ENCODE data around the gene PSMC3.

Gene PSMC3

DNA sequence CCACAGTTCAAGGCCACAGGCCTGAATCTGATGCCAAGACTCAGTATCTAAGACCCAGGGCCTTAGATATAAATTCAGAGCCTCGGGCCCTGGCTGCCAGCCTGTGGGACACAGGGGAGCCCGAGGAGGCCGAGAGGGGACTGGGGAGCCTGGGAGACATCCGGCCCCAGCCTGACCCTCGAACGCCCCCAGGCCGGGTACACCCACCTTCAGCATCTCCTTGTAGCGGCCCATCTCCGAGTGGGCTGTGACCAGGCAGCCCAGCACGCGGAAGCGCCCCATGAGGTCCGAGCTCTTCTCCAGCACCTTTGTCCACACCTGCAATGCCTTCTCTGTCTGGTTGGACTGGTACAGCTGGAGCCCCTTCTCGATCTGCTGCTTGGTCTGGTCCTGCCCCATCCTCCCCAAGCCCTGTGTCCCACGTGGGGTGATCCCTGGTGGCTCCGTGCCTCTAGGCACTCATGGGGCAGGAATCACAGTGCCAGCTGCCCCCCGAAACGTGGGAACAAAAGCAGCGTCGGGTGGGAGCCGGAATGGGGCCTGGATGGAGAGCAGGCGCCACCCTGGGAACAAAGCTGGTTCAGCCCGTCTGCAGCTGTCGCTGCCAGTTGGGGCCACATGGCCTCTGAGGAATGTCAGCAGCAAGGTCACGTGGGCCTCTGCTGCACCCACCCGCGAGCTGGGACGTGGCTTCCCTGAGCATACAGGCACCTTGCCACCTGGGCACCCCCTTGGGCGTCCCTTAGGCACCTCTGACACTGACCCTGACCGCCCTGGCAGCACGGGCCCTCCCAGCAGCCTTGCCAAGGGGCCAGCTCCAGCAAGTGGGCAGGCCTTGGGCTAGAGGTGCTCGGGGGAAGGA lies 22.6 kb upstream of the PSMC3 start, which contains the start of gene RAPSN:
RAPSN (minus strand) TSS at position 571 of the 862 bp plus-strand sequence; CDS start at position 399, 172 bp downstream.
- H3K9me3 Mint-ChIP-seq, result no peaks in the 10 kb centered on the region
- no peaks in the 10 kb centered on the region for H3K4me1 Mint-ChIP-seq
- no peak within 1 kb of the TSS for H3K4me3 Mint-ChIP-seq
- H3K27me3 Mint-ChIP-seq, result no peaks in the 10 kb centered on the region
- H3K36me3 Mint-ChIP-seq, result no peaks in the 10 kb centered on the region
- no peak within 1 kb of the TSS for H3K27ac Mint-ChIP-seq

DNA sequence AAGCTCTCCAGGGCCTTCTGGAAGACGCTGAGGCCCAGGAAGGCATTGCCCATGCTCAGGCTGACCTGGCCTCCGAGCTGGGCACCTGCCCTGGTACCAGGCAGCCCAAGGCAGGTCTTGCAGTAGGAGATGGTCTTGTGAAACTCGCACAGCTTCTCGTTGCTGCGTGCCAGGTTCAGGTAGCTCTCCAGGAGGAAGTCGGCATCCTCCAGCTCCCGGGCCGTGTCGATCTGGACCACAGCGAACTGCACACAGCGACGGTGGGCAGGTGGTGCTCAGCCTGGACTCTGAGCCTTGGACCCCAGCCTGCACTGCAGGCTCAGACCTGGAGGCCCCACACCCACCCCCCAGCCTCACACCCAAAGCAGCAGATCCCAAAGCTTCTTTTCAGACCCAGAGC lies 21.7 kb upstream of the PSMC3 start:
- Mint-ChIP-seq H3K4me3 (no peak overlapping the region), H3K27me3 (no peaks in the 10 kb centered on the region), H3K27ac (no peak overlapping the region), H3K36me3 (no peaks in the 10 kb centered on the region), H3K9me3 (no peaks in the 10 kb centered on the region), H3K4me1 (no peaks in the 10 kb centered on the region)

DNA sequence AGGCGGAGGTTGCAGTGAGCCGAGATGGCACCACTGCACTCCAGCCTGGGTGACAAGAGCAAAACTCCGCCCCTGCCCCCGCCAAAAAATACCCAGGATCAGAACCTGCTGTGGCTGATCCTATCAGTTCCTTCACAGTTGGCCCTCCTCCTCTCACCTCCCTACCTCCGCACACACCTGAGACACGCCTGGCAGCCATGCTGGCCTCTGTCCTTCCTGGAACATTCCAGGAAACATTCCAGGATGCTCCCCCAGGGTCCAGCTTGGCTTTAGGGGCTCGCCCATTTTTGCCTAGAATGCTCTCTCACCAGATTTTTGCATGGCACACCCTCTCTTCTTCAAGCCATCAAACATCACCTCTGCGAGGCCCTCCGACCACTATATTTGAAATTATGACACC lies 20.6 kb upstream of the PSMC3 start:
- Mint-ChIP-seq H3K27me3 (no peaks in the 10 kb centered on the region), H3K27ac (no peak overlapping the region), H3K4me1 (no peaks in the 10 kb centered on the region), H3K4me3 (no peak overlapping the region), H3K36me3 (no peaks in the 10 kb centered on the region), H3K9me3 (no peaks in the 10 kb centered on the region)

DNA sequence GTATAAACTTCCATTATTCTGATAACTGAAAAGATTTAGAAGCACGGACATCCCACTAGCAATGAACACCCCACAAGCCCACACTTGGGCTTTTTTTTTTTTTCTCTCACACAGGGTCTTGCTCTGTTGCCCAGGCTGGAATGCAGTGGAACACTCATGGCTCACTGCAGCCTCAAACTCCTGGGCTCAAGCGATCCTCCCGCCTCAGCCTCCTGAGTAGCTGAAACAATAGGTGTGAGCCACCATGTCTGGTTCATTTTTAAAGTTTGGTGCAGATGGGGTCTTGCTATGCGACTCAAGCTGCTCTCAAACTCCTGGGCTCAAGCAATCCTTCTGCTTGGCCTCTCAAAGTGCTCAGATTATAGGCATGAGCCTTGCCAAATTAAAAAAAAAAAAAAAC lies 19.6 kb upstream of the PSMC3 start:
- Mint-ChIP-seq H3K36me3 (no peaks in the 10 kb centered on the region), H3K4me1 (no peaks in the 10 kb centered on the region), H3K27ac (no peak overlapping the region), H3K4me3 (no peak overlapping the region), H3K9me3 (no peaks in the 10 kb centered on the region), H3K27me3 (no peaks in the 10 kb centered on the region)

DNA sequence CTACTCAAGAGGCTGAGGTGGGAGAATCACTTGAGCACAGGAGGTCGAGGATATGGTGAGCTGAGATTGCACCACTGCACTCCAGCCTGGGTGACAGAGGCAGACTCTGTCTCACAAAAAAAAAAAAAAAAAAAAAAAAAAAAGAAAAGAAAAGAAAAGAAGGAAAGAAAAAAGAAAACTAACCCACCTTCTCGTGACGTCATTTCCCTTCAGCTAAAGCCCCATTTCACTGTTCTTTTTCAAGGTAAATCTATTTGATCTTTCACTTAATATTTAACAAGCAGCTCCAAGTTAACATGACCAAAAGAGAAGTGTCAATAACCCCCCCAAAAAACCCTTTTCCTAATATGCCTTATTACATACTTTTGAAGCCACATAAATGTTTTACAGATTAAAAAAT lies 17.6 kb upstream of the PSMC3 start:
- H3K27me3 Mint-ChIP-seq, result no peaks in the 10 kb centered on the region
- no peaks in the 10 kb centered on the region for H3K9me3 Mint-ChIP-seq
- H3K4me3 Mint-ChIP-seq, result no peak overlapping the region
- no peak overlapping the region for H3K27ac Mint-ChIP-seq
- no peaks in the 10 kb centered on the region for H3K36me3 Mint-ChIP-seq
- no peaks in the 10 kb centered on the region for H3K4me1 Mint-ChIP-seq

DNA sequence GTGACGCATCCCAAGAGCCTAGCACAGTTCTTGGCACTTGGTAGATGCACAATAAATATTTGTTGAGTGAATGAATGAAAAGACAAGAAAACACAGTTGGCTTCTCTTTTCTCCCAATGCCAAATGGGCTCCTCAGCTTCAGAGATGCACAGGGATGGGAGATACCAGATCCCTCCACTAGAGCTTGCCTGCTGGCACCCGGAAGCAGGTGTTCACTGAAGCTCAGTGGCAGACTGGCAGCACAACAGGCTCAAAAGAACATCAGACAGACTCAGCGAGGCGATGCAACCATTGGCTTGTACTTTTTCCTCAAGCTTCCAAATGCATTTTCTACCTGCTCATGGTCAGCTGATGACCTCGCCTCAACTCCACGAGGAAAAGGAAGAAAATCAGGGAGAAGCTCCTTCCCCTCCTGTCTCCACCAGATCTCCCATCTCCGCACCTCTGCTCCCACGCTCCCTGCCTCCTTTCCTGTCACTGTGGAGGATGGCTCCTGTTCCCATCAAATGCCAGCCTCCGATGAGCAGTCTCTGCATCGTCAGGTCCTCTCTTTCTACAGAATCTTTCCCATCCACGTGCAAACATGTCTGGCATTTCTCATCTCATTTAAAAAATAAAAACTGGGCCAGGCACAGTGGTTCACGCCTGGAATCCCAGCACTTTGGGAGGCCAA lies 16.9 kb upstream of the PSMC3 start:
- Mint-ChIP-seq H3K4me1 (no peaks in the 10 kb centered on the region), H3K4me3 (no peak overlapping the region), H3K27ac (no peak overlapping the region), H3K27me3 (no peaks in the 10 kb centered on the region), H3K9me3 (no peaks in the 10 kb centered on the region), H3K36me3 (no peaks in the 10 kb centered on the region)

DNA sequence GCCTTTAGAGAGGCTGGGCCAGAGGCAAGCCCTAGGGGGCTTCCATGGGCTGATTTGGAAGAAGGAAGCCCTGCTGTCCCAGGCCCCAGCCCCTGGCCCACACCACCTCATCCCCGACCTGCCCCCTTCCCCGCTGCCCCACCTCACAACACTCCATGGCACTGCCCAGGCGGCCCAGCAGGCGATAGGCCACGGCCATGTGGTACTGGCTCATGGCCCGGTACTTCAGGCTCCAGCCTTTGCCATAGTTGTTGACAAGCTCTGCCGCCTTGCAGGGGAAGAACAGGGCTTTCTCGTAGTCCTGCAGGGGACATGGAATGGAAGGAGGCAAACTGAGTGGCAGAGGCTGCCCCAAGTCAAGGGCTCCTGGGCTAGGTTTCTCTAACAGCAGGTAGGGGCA lies 16.3 kb upstream of the PSMC3 start:
- H3K27me3 Mint-ChIP-seq, result no peaks in the 10 kb centered on the region
- H3K27ac Mint-ChIP-seq, result no peak overlapping the region
- no peak overlapping the region for H3K4me3 Mint-ChIP-seq
- no peaks in the 10 kb centered on the region for H3K36me3 Mint-ChIP-seq
- H3K9me3 Mint-ChIP-seq, result no peaks in the 10 kb centered on the region
- H3K4me1 Mint-ChIP-seq, result no peaks in the 10 kb centered on the region

DNA sequence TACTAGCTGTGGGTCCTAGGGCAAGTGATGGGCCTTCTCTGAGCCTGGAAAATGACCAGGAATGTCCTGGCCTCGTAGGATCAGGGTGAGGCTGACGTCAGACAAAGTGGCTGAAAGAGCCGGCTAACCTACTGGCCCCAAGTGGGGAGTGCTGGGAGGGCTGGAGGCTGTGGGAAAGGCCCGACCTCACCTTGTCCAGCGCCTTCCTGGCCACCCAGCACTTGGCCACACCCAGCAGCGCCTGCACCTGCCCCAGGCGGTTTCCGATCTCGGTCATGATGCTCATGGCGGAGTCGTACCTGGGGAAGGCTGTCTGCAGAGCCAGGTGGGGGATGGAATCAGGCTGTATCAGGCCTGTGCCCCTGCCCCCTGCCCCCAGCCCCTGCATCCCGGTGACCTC lies 15.2 kb upstream of the PSMC3 start:
- no peaks in the 10 kb centered on the region for H3K36me3 Mint-ChIP-seq
- H3K27ac Mint-ChIP-seq, result no peak overlapping the region
- H3K4me1 Mint-ChIP-seq, result no peaks in the 10 kb centered on the region
- no peak overlapping the region for H3K4me3 Mint-ChIP-seq
- no peaks in the 10 kb centered on the region for H3K27me3 Mint-ChIP-seq
- no peaks in the 10 kb centered on the region for H3K9me3 Mint-ChIP-seq

DNA sequence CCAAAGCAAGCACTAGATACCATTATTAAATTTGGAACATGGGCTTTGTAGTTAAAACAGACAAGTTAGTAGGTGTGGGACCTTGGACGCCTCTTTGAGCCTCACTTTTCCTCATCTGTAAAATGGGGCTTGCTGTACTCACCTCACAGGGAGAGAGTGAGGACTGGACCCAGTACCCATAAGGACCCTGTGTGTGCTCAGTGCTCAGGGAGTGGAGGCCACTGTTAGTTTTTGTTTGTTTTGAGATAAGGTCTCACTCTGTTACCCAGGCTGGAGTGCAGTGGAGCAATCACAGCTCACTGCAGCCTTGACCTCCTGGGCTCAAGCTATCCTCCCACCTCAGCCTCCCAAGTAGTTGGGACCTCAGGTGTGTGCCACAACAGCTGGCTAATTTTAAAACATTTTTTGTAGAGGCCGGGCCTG lies 13.8 kb upstream of the PSMC3 start:
- Mint-ChIP-seq H3K36me3 (no peaks in the 10 kb centered on the region), H3K4me3 (no peak overlapping the region)

DNA sequence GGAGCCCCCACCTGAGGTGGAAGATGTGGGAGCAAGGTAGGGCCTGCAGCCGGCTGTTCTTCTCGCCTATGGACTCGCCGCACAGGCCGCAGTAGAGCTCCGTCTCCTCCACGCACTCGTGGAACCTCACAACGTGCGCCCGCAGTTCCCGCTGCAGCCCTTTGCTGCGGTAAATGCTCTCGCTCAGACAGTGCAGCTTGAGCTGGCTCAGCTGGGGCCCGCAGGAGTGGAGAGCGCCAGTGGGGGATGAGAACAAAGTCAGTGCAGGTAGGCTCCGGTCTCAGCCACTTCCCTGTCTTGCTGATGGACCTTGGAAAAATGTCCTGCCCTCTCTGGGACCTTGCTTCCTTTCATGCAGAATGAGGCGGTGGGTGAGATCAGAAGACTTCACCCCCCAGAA lies 12.5 kb upstream of the PSMC3 start:
- H3K27me3 Mint-ChIP-seq, result no peaks in the 10 kb centered on the region

More for the DNA sequence above, 13.8 kb upstream of the PSMC3 start:
- Mint-ChIP-seq H3K9me3 (no peaks in the 10 kb centered on the region), H3K27ac (no peak overlapping the region), H3K4me1 (no peaks in the 10 kb centered on the region), H3K27me3 (no peaks in the 10 kb centered on the region)

DNA sequence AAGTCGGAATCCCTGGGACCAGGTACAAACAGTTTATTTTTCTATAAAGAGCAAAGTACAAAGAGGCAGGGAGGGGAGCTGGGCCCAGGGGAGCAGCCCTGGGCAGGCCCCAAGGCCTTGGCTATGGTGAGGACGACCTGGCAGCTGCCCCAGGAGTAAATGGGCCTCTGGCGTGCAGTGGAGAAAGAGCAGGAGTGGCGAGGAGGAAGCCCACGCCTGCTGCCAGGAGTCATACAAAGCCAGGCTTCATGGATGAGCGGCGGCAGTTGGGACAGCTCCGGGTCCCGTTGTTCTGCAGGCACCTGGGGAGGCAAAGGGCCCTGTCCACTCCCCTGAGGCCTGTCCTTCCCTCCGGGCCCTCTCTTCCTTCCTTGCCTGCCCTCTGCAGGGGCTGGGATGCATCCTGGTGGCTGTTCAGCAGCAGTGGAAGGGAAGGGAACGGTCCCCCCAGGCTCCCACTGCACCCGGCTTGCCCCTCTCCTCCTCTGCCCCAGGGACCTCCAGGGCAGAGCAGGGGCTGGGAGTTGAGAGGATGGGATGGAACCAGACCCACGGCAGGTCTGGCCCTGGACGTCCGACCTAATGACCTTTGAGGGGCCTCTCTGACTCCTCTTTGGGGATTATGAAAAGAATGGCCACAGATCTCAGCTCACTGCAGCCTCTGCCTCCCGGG lies 11.6 kb upstream of the PSMC3 start:
- Mint-ChIP-seq H3K4me3 (no peak overlapping the region), H3K36me3 (no peaks in the 10 kb centered on the region), H3K27ac (no peak overlapping the region), H3K9me3 (no peaks in the 10 kb centered on the region), H3K4me1 (no peaks in the 10 kb centered on the region), H3K27me3 (no peaks in the 10 kb centered on the region)

More for the DNA sequence above, 12.5 kb upstream of the PSMC3 start:
- Mint-ChIP-seq H3K4me1 (no peaks in the 10 kb centered on the region), H3K27ac (no peak overlapping the region), H3K36me3 (no peaks in the 10 kb centered on the region), H3K9me3 (no peaks in the 10 kb centered on the region), H3K4me3 (no peak overlapping the region)

DNA sequence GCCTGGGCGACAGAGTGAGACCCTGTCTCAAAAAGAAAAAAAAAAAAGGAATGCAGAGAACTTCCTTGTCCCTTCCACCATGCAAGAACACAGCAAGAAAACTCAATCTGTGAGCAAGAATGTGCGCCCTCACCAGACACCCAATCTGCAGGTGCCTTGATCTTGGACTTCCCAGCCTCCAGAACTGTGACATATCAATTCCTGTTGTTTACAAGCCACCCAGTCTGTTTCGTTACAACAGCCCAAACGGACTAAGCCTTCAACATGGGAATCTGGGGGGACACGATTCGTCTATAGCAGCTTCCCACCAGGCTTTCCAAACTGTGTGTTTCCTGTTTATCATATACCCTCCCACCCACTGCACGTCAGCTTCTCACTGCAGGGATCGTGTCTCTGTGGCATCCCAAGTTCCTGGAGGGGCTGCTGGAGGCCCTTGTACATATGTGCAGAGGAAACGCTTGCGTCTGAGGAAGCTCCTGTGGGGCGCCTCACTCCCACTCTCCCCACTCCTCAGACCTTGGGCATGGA lies 11.0 kb upstream of the PSMC3 start:
- H3K4me3 Mint-ChIP-seq, result no peak overlapping the region
- no peaks in the 10 kb centered on the region for H3K27me3 Mint-ChIP-seq
- H3K4me1 Mint-ChIP-seq, result no peaks in the 10 kb centered on the region
- H3K27ac Mint-ChIP-seq, result no peak overlapping the region
- no peaks in the 10 kb centered on the region for H3K36me3 Mint-ChIP-seq
- no peaks in the 10 kb centered on the region for H3K9me3 Mint-ChIP-seq

DNA sequence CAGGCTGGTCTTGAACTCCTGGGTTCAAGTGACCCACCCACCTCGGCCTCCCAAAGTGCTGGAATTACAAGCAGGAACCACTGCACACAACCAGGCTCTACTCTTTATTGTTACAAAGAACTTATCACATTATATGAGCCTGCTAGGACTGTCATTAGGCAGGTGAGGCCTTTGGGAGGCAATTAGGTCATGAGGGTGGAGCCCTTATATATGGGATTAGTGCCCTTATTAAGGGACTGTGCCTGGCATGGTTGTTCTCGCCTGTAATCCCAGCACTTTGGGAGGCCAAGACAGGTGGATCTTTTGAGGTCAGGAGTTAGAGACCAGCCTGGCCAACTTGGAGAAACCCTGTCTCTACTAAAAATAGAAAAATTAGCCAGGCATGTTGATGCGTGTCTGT lies 10.5 kb upstream of the PSMC3 start:
- no peaks in the 10 kb centered on the region for H3K4me1 Mint-ChIP-seq
- no peaks in the 10 kb centered on the region for H3K9me3 Mint-ChIP-seq
- H3K4me3 Mint-ChIP-seq, result no peak overlapping the region
- no peaks in the 10 kb centered on the region for H3K27me3 Mint-ChIP-seq
- no peaks in the 10 kb centered on the region for H3K36me3 Mint-ChIP-seq
- H3K27ac Mint-ChIP-seq, result no peak overlapping the region

DNA sequence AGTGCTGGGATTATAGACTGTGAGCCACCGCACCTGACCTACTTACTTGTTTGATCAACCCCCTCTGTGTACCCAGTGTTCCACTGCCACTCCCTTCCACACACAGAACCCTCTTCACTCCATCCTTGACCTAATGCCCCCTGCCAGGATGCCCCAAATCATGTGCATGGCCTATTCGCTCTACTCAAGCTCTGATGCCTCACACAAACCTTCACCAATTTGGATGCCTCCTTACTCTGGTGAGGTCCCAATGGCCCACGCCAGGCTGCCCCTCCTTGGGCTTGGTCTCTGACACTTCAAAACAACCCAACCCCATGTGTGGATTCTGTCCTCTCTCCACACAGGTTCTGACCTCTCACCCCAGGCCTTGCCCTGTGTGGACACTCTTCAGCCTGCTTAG lies 9.4 kb upstream of the PSMC3 start:
- Mint-ChIP-seq H3K4me3 (no peak overlapping the region), H3K36me3 (no peaks in the 10 kb centered on the region), H3K4me1 (no peaks in the 10 kb centered on the region), H3K9me3 (no peaks in the 10 kb centered on the region), H3K27me3 (no peaks in the 10 kb centered on the region), H3K27ac (no peak overlapping the region)

DNA sequence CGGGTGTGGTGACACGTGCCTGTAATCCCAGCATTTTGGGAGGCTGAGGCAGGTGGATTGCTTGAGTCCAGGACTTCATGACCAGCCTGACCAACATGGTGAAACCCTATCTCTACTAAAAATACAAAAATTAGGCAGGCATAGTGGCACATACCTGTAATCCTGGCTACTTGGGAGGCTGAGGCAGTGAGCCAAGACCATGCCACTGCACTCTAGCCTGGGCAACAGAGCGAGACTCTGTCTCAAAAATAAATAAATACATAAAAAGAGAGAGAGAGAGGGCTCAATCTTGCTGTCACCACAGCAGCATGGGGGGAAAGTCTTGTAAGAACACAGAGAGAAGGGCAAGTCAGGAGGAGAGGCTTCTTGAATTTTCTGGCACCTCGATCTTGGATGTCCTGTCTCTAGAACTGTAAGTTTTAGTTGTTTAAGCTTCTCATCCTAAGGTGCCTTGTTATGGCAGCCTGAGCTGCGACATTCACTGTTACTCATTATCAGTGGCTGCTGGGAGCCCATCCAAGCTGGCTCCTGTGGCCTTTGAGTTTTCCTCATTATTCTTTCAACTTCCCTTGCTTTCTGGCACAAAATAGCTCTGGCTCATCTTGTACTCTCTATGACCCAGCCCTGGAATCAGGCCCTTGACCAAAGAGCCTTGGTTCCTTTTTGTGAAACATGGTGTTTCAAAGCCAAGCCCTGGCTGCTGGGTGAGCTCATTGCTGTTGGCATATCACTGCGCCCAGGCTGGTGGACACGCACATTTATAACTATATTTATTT lies 8.0 kb upstream of the PSMC3 start:
- Mint-ChIP-seq H3K4me1 (no peaks in the 10 kb centered on the region), H3K9me3 (no peaks in the 10 kb centered on the region), H3K4me3 (no peak overlapping the region), H3K27ac (no peak overlapping the region), H3K36me3 (no peaks in the 10 kb centered on the region), H3K27me3 (no peaks in the 10 kb centered on the region)

All from activated naive CD4-positive, alpha-beta T cell treated with anti-CD3 and anti-CD28 coated beads, Interleukin-2, amount 50 U/mL, for 24 hours (primary cell).